VCaP (cell line): ENCODE measurements around the gene IREB2.
A peak's percentile ranks its signal among the peaks of the same experiment; 100 is the strongest.

Experiments
- H3K27ac ChIP-seq: fragments of 450-650 bp; 2 replicates; pipeline ENCODE4 v1.5.1; 2017
- CTCF ChIP-seq: fragments of 450-650 bp; conservative IDR thresholded peaks from 2 replicates; pipeline ENCODE4 v1.5.1; 2017; ENCODE audit warnings: mild to moderate bottlenecking, moderate library complexity

IREB2 gene

GRCh38 chr15:78417754-78418630 is 20.0 kb upstream of the IREB2 start:
- no peak for TF ChIP-seq CTCF
- no peak overlapping the region for H3K27ac ChIP-seq

DNA sequence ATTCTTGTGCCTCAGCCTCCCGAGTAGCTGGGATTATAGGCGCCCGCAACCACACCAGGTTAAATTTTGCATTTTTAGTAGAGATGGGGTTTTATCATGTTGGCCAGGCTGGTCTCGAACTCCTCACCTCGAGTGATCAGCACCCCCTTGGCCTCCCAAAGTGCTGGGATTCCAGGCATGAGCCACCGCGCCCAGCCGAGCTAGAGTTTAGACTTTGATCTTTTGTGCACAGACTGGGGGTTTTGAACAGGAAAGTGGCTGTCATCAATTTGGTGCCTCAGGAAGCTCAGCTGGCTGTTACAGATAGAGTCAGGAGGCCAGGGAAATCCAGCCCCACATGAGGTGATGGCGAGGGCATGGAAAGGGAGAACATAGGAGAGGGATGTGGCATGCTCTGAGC is 19.3 kb upstream of the IREB2 start:
- no peak for TF ChIP-seq CTCF
- no peak overlapping the region for H3K27ac ChIP-seq

DNA sequence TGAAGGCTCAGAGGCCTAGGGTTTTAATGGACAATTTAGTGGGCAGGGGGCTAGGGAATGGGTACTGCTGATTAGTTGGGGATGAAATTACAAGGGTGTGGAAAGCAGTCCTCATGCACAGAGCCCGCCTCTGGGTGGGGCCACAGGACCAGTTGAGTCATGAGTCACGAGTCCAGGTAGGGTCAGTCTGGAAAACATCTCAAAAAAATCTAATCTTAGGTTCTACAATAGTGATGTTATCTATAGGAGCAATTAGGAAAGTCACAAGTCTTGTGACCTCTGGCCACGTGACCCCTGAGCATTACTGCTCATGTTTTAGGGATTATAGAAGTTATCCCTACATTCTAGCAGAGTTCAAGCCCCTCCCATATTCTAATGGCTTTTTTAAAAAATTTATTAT is 18.6 kb upstream of the IREB2 start:
- no peak overlapping the region for H3K27ac ChIP-seq
- TF ChIP-seq CTCF, result no peak

DNA sequence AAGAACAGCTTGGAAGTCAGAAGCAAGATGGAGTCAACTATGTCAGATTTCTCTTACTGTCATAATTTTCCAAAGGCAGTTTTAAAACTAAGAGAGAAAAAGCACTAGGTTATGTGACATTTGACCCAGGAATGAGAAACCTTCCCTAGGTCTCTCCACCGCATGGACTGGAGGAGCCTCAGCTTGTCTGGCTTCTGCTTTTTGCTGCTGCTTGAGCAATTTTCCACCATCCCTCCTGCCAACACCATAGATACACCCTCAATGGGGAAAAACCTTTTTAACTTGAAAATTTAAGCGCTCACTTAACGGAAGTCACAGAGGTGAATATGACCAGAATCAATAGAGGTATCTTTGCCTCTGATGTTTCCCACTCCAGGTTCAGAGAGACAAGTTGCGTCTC is 17.8 kb upstream of the IREB2 start:
- TF ChIP-seq CTCF, result no peak
- no peak overlapping the region for H3K27ac ChIP-seq

GRCh38 chr15:78420766-78421165 is 17.2 kb upstream of the IREB2 start:
- H3K27ac ChIP-seq, result no peak overlapping the region
- no peak for TF ChIP-seq CTCF

- TF ChIP-seq CTCF, result no peak
- no peak overlapping the region for H3K27ac ChIP-seq
Observed at GRCh38 chr15:78421238-78421965, 16.6 kb upstream of the IREB2 start.

- peak; percentile 99 for TF ChIP-seq CTCF
- 0 out of 2 replicates have a peak overlapping the region, but pooled peaks have one; percentile 22 for H3K27ac ChIP-seq
Observed at GRCh38 chr15:78422571-78423340, 15.3 kb upstream of the IREB2 start.
